HG03159 (cell line): Measurements from ENCODE around the gene TMEM168.

ENCODE experiments used
- ATAC-seq: cut with Tn5 transposase; IDR thresholded peaks from one replicate; pipeline ENCODE4 v1.9.1; 2021; ENCODE audit warnings: mild to moderate bottlenecking, moderate library complexity; ENCODE audit not compliant: unreplicated experiment

The TMEM168 gene

GRCh38 chr7:112726076-112726475 lies 64.1 kb downstream of the TMEM168 start:
- ATAC-seq, result no peak

- ATAC-seq, result no peak
Measured at GRCh38 chr7:112723416-112723815, 66.8 kb downstream of the TMEM168 start.

GRCh38 chr7:112721366-112721765 lies 68.8 kb downstream of the TMEM168 start:
- no peak for ATAC-seq

GRCh38 chr7:112715525-112715924 lies 74.7 kb downstream of the TMEM168 start:
- no peak for ATAC-seq

GRCh38 chr7:112714917-112715316 lies 75.3 kb downstream of the TMEM168 start:
- no peak for ATAC-seq
